Stimulated activated CD8-positive, alpha-beta memory T cell treated with anti-CD3 and anti-CD28 coated beads, Interleukin-7, amount 100 ng/mL, for 24 hours (primary cell): ENCODE measurements around the gene UBE2Q2.

ENCODE experiments used
- DNase-seq: peaks from one replicate; pipeline ENCODE4 v3.0.0-alpha.2; 2020; ENCODE audit warnings: low read depth

UBE2Q2 gene

GRCh38 chr15:75923756-75924155 is 80.5 kb downstream of the UBE2Q2 start:
- no peak for DNase-seq

GRCh38 chr15:75924576-75924975 is 81.3 kb downstream of the UBE2Q2 start:
- no peak for DNase-seq

DNA sequence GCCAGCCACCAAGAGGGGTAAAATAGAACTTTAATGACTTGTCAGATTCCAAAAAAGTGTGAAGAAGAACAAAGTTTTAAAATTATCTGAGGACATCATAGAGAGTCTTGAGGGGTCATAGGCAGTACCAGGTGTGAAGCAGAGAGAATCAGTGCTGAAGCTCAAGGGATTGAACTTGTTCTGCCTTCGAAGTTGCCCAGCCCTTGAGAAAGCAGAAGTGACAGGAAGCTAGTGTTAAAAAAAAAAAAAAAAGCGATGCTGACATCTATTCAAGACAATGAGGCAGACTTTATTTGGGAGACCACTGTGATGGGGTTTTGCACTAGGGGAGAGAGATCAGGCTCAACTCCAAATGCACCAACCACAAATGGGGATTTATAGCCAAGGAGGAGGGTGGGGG is 82.2 kb downstream of the UBE2Q2 start:
- no peak for DNase-seq

DNA sequence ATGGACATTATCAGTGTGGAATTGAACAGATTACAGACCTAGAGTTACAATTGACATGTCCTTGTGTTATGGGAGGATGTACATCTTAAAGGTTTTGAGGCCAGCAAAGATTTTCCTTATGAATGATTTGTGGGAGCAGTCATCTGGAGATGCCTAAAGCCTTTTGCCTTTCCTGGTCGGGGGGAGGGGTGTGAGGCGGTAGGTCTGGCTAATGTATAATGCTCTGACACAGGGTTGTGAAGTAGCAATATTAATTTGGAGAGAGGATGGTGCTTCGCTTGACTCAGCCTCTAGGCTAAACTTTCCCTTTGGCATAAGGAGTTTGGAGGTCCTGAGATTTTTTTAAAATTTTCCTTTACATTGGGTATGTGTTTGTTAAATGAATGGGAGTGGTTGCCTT is 83.7 kb downstream of the UBE2Q2 start:
- DNase-seq, result no peak

- DNase-seq, result no peak
These were observed 84.4 kb downstream of the UBE2Q2 start for GRCh38 chr15:75927601-75928000.

DNA sequence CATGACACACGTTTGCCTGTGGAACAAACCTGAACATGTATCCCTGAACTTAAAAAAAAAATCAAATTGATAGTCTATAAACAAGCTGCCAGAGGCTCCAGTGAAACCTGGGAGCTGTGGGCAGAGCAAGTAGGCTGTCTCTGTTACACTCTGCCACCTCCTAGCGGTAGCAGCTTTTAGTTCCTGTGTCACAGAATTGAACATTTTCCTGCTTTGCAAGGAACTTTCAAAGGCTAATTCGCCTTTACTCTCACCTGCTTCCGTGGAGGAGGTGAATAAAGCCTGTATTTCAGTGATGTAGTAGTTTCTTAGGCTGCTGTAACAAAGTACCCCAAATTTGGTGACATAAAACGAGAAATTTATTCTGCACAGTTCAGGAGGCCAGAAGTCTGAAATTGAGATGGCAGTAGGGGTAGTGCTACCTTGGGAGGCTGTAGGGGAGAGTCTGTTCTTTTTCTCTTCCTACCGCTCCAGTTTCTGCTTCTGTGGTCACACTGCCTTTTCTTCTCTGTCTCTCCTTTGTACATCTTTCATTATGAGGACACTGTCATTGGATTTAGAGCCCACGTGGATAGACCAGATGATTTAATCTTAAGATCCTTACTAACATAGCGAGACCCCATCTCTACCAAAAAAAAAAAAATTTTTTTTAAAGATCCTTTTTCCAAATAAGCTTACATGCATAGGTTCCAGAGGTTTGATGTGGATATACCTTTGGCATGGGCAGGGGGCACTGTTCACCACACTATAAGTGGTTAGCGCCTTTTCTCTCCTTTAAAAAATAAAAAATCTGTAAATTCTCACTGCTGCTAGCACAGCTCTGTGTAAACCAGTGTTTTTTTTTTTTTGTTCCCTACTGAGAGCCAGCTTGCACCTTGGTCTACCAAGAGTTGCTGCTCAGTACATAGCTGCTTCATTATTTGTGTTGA is 85.7 kb downstream of the UBE2Q2 start:
- DNase-seq, result no peak

GRCh38 chr15:75929799-75930565 is 86.7 kb downstream of the UBE2Q2 start:
- no peak for DNase-seq

GRCh38 chr15:75930866-75931265 is 87.6 kb downstream of the UBE2Q2 start:
- DNase-seq, result no peak

GRCh38 chr15:75942464-75942863 is 99.2 kb downstream of the UBE2Q2 start:
- DNase-seq, result no peak

DNA sequence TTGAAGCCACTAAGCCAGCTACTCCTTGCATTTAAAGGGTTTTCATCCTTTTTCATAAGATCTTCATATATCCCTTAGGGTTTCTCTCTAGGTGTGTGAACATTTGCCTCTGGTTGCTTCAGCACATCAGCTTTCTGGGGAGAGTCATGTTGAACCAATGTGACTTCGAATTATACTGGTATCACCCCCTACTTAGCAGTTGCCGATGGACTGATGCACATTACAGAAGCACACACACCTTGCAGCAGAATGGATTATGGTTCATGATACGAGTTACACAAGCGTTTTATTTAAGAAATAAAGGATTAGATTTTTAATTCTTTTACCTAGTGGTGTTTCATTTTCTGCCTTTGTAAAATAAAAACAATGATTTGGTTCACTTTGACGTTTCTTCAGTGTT is 100.0 kb downstream of the UBE2Q2 start:
- no peak for DNase-seq

DNA sequence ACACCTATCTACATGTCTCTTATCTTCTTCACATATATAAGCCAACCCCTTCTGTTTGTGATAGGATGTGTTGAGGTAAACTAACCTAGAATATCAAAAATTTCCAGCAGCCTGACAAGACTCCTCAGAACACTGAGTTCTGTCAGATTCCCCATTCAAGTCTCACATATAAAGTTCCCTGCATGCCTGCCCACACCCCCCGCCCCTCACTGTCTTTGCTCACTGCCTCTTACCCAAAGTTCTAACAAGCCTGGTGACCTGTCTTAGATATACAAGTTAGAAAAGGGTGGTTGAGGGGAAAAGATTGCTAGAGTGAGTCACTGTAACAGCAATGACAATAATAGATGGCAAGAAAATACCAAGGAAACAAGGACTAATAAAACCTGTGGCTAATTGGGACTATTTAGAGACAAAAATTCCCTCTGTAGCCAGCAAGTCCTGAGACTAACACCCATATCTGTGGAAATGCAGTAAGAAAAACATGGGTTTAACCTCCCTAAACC is 100.5 kb downstream of the UBE2Q2 start:
- no peak for DNase-seq

DNA sequence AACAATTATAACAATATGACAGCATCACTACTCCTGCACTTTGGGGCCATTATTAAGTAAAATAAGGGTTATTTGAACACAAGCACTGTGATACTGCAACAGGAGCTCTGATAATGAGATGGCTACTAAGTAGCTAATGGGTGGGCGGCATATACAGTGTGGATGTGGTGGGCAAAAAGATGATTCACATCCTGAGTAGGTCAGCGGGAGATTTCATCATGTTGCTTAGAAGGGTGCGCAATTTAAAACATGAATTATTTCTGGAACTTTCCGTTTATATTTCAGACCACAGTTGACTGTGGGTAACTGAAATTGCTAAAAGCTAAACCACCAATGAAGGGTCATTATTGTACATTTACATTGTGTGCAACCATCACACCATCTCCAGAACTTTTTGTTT is 102.7 kb downstream of the UBE2Q2 start:
- DNase-seq, result no peak

GRCh38 chr15:75947092-75947491 is 103.8 kb downstream of the UBE2Q2 start:
- DNase-seq, result no peak

GRCh38 chr15:75948761-75949296 is 105.6 kb downstream of the UBE2Q2 start:
- DNase-seq, result no peak
